ENCODE measurements around the gene PLPPR3. TPM values are rescaled to one million over a fixed set of nuclear protein-coding genes. Genes with fewer than 3 reads are reported as not detected.

The PLPPR3 gene
- total and polyA plus RNA-seq, 2 donors (not counting 1 experiment from before 2014, with no cell fraction given): 0.19 to 2.5 TPM

DNA sequence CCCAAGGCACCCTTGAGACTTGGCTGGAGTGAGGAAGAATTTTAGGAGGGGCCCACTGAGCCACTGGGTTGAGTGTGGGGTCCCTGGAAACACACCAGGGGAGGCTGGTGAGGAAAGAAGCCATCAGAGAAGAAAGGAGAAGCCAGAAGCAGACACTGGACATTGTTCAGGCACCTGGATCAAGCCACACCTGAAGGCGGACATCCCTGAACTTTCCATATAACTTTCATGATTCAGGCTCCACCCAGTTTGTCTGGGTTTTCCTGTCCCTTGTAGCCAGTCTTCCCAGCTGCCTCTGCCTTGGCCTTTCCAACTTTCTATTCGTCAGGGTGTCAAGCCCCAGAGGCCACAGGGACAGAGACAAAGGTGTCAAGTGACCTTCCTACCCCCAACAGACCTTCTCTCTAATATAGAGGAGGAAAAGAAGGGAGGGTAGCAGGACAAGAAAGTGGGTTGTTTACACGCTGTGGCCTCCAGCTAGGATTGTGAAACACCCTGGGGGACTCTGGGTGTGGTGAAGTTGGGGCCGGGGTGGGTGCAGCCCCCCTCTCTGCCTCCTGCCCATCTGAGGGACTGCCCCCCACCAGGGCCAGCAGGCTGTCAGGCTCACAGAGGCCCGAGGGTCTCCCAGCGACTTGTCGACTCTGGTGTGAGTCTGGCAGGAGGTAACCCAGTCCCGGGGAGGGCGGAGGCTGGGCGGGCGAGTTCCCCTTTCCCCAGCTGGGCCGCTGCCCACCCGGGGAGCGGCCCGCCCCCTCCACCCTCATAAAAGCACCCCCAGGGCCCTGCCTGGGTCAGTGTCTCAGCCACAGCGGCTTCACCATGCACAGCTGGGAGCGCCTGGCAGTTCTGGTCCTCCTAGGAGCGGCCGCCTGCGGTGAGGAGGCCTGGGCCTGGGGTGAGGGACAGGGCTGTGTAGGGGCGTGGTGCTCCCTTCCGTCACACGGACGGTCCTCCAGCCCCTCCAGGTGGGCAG is 37.4 kb upstream of the PLPPR3 start, which contains the start of gene CFD:
Gene CFD, plus strand, starts transcription at position 797 of the 976 bp plus-strand sequence. Its CDS starts 26 bp downstream, at position 823.
- no peak within 1 kb of the TSS for H2AFZ ChIP-seq (ENCODE audit: low read length)
- no peak within 1 kb of the TSS for H3K27ac ChIP-seq (ENCODE audit: insufficient read depth, low read length)
- TF ChIP-seq, protein P1, sequence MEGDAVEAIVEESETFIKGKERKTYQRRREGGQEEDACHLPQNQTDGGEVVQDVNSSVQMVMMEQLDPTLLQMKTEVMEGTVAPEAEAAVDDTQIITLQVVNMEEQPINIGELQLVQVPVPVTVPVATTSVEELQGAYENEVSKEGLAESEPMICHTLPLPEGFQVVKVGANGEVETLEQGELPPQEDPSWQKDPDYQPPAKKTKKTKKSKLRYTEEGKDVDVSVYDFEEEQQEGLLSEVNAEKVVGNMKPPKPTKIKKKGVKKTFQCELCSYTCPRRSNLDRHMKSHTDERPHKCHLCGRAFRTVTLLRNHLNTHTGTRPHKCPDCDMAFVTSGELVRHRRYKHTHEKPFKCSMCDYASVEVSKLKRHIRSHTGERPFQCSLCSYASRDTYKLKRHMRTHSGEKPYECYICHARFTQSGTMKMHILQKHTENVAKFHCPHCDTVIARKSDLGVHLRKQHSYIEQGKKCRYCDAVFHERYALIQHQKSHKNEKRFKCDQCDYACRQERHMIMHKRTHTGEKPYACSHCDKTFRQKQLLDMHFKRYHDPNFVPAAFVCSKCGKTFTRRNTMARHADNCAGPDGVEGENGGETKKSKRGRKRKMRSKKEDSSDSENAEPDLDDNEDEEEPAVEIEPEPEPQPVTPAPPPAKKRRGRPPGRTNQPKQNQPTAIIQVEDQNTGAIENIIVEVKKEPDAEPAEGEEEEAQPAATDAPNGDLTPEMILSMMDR (conservative IDR thresholded peaks at IDR 0.05 in 1 of 2, IDR thresholded peaks at IDR 0.05 in 1 of 2; ENCODE audit: low read depth in 1 of 2, low read length in 2 of 2): no peak
- no peak for TF ChIP-seq EZH2 (IDR thresholded peaks at IDR 0.05; ENCODE audit: low read length, missing control alignments)
- H3K27me3 ChIP-seq (ENCODE audit: control insufficient read depth, insufficient read depth, low read length): no peaks in the 10 kb centered on the region
- H3K4me2 ChIP-seq (ENCODE audit: extremely low read depth, insufficient read depth, low read length): peak within 1 kb of the TSS; percentile 35
- H3K4me3 ChIP-seq (replicated peaks in 1 of 4; ENCODE audit: control extremely low read depth in 1 of 4, insufficient read depth in 1 of 4, low read depth in 3 of 4, low read length in 4 of 4): peak within 1 kb of the TSS in 3 of 4 experiments; percentile 26 to 56 (median 45)
- DNase-seq (ENCODE audit: low read depth in 2 of 2): peak in 1 of 2 donors; percentile 78
- H3K9ac ChIP-seq (ENCODE audit: insufficient read depth, low read length): no peak within 1 kb of the TSS
- no peaks in the 10 kb centered on the region for H3K36me3 ChIP-seq (ENCODE audit: control insufficient read depth, insufficient read depth, low read length)
- no peaks in the 10 kb centered on the region for H4K20me1 ChIP-seq (ENCODE audit: control insufficient read depth, extremely low read depth, insufficient read depth, low read length)
- no peaks in the 10 kb centered on the region for H3K9me3 ChIP-seq (ENCODE audit: control insufficient read depth, insufficient read depth, low read depth, low read length)
- no peaks in the 10 kb centered on the region for H3K79me2 ChIP-seq (ENCODE audit: control insufficient read depth, insufficient read depth, low read length)
- H3K4me1 ChIP-seq (ENCODE audit: control insufficient read depth, extremely low read depth, insufficient read depth, low read length): no peaks in the 10 kb centered on the region

DNA sequence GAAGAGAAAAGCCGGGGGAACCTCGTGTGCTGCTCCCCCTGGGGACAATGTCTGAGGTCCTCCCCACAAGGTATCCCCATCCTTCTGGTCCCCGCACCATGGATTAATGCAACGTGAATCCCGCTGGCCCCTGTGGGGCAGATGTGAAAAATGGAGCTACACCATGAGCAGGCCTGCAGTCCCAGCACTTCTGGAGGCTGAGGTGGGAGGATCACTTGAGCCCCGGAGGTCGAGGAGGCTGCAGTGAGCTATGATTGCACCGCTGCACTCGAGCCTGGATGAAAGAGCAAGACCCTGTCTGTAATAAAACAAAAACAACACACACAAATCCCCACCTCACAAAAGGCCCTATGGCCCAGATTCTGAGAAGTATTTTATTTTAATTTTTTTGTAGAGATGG is 36.5 kb upstream of the PLPPR3 start:
- Histone ChIP-seq H3K79me2 (ENCODE audit: control insufficient read depth, insufficient read depth, low read length) (no peaks in the 10 kb centered on the region), H3K9me3 (ENCODE audit: control insufficient read depth, insufficient read depth, low read depth, low read length) (no peaks in the 10 kb centered on the region), H4K20me1 (ENCODE audit: control insufficient read depth, extremely low read depth, insufficient read depth, low read length) (no peaks in the 10 kb centered on the region), H3K36me3 (ENCODE audit: control insufficient read depth, insufficient read depth, low read length) (no peaks in the 10 kb centered on the region), H3K9ac (ENCODE audit: insufficient read depth, low read length) (no peak overlapping the region), H3K27me3 (ENCODE audit: control insufficient read depth, insufficient read depth, low read length) (no peaks in the 10 kb centered on the region), H3K27ac (ENCODE audit: insufficient read depth, low read length) (no peak overlapping the region), H3K4me3 (replicated peaks in 1 of 4; ENCODE audit: control extremely low read depth in 1 of 4, insufficient read depth in 1 of 4, low read depth in 3 of 4, low read length in 4 of 4) (no peak overlapping the region), H2AFZ (ENCODE audit: low read length) (no peak overlapping the region), H3K4me1 (ENCODE audit: control insufficient read depth, extremely low read depth, insufficient read depth, low read length) (no peaks in the 10 kb centered on the region), H3K4me2 (ENCODE audit: extremely low read depth, insufficient read depth, low read length) (no peak overlapping the region)
- no peak for TF ChIP-seq EZH2 (IDR thresholded peaks at IDR 0.05; ENCODE audit: low read length, missing control alignments)
- TF ChIP-seq, protein P1 (conservative IDR thresholded peaks at IDR 0.05 in 1 of 2, IDR thresholded peaks at IDR 0.05 in 1 of 2; ENCODE audit: low read depth in 1 of 2, low read length in 2 of 2): no peak
- DNase-seq (ENCODE audit: low read depth in 2 of 2): no peak

DNA sequence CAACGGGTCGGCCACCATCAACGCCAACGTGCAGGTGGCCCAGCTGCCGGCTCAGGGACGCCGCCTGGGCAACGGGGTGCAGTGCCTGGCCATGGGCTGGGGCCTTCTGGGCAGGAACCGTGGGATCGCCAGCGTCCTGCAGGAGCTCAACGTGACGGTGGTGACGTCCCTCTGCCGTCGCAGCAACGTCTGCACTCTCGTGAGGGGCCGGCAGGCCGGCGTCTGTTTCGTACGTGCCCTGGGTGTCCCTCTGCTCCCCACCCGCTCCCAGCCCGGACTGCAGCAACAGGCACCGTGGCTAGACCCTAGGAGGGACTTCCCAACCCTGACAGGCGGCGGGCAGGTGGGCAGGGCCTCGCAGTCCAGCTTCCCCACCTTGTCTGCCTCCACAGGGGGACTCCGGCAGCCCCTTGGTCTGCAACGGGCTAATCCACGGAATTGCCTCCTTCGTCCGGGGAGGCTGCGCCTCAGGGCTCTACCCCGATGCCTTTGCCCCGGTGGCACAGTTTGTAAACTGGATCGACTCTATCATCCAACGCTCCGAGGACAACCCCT is 33.9 kb upstream of the PLPPR3 start:
- peaks cover 5% of the 10 kb centered on the region for H3K4me1 ChIP-seq (ENCODE audit: control insufficient read depth, extremely low read depth, insufficient read depth, low read length)
- no peaks in the 10 kb centered on the region for H3K36me3 ChIP-seq (ENCODE audit: control insufficient read depth, insufficient read depth, low read length)
- H4K20me1 ChIP-seq (ENCODE audit: control insufficient read depth, extremely low read depth, insufficient read depth, low read length): no peaks in the 10 kb centered on the region
- no peak overlapping the region for H3K4me2 ChIP-seq (ENCODE audit: extremely low read depth, insufficient read depth, low read length)
- no peaks in the 10 kb centered on the region for H3K9me3 ChIP-seq (ENCODE audit: control insufficient read depth, insufficient read depth, low read depth, low read length)
- H3K4me3 ChIP-seq (replicated peaks in 1 of 4; ENCODE audit: control extremely low read depth in 1 of 4, insufficient read depth in 1 of 4, low read depth in 3 of 4, low read length in 4 of 4): no peak overlapping the region
- H3K27ac ChIP-seq (ENCODE audit: insufficient read depth, low read length): no peak overlapping the region
- no peaks in the 10 kb centered on the region for H3K27me3 ChIP-seq (ENCODE audit: control insufficient read depth, insufficient read depth, low read length)
- no peak overlapping the region for H3K9ac ChIP-seq (ENCODE audit: insufficient read depth, low read length)
- TF ChIP-seq EZH2 (IDR thresholded peaks at IDR 0.05; ENCODE audit: low read length, missing control alignments): no peak
- TF ChIP-seq, protein P1 (conservative IDR thresholded peaks at IDR 0.05 in 1 of 2, IDR thresholded peaks at IDR 0.05 in 1 of 2; ENCODE audit: low read depth in 1 of 2, low read length in 2 of 2): no peak
- DNase-seq (ENCODE audit: low read depth in 2 of 2): no peak
- no peak overlapping the region for H2AFZ ChIP-seq (ENCODE audit: low read length)
- no peaks in the 10 kb centered on the region for H3K79me2 ChIP-seq (ENCODE audit: control insufficient read depth, insufficient read depth, low read length)
